IMR-90 (cell line): Measurements from ENCODE around the gene OAF. TPM values are rescaled to one million over a fixed set of nuclear protein-coding genes. Genes with fewer than 3 reads are reported as not detected.
"Not testable (repeated sequence)": the region's sequence is repeated elsewhere in the genome, so short reads cannot be mapped to it uniquely, and the experiment has no call there.

Source experiments
- ATAC-seq: fragments of 200-7000 bp; cut with Tn5 transposase; 2 replicates; pipeline ENCODE4 v1.9.1; 2020; ENCODE audit warnings: low read depth, mild to moderate bottlenecking, moderate library complexity
- BruUV-seq: library from RNA; stranded (reverse); fragments of 400-500 nt; replicated peaks from 2 replicates; lab custom pipeline; 2021; lab: Mats Ljungman, UMichigan
- CTCF ChIA-PET: fragments of 300-600 bp; formaldehyde crosslinking; extraction: SDS; loops from one replicate; lab custom pipeline; 2021; ENCODE audit warnings: antibody characterized with exemption; lab: Yijun Ruan, JAX
- POLR2A ChIA-PET: fragments of 300-600 bp; sonication (Branson Sonifier 250); formaldehyde crosslinking; loops from one replicate; lab custom pipeline; 2022; ENCODE audit warnings: antibody characterized with exemption; ENCODE audit not compliant: unreplicated experiment; lab: Charles Lee
- DNase-seq: peaks from one replicate; pipeline ENCODE4 v3.0.0; 2013
- H2AFZ ChIP-seq: replicated peaks from 2 replicates; pipeline ENCODE3; 2013; ENCODE audit warnings: low read length, mild to moderate bottlenecking; ENCODE audit not compliant: poor library complexity
- H2AK5ac ChIP-seq: 2 replicates; pipeline ENCODE4 v1.6.1; 2013; ENCODE audit warnings: low read depth, low read length, inconsistent platforms
- H2AK9ac ChIP-seq: replicated peaks from 2 replicates; pipeline ENCODE3; 2013; ENCODE audit warnings: mild to moderate bottlenecking, low read depth, low read length, moderate library complexity; ENCODE audit not compliant: poor library complexity
- H2BK120ac ChIP-seq: 2 replicates; pipeline ENCODE4 v1.6.1; 2013; ENCODE audit warnings: low read depth, low read length, inconsistent platforms
- H2BK15ac ChIP-seq: 3 replicates; pipeline ENCODE4 v1.6.1; 2013; ENCODE audit warnings: low read depth, low read length, inconsistent platforms
- H2BK20ac ChIP-seq: 2 replicates; pipeline ENCODE4 v1.6.1; 2013; ENCODE audit warnings: low read depth, mild to moderate bottlenecking, inconsistent platforms, low read length, moderate library complexity
- H2BK5ac ChIP-seq: 2 replicates; pipeline ENCODE4 v1.6.1; 2013; ENCODE audit warnings: mild to moderate bottlenecking, low read depth, low read length, inconsistent platforms; ENCODE audit not compliant: poor library complexity, severe bottlenecking
- H3K14ac ChIP-seq: replicated peaks from 2 replicates; pipeline ENCODE4 v1.6.1; 2013; ENCODE audit warnings: low read depth, low read length, inconsistent platforms
- H3K18ac ChIP-seq: 2 replicates; pipeline ENCODE4 v1.6.1; 2013; ENCODE audit warnings: low read depth, low read length, control low read depth
- H3K23ac ChIP-seq: 2 replicates; pipeline ENCODE4 v1.6.1; 2013; ENCODE audit warnings: low read depth, low read length, inconsistent platforms
- H3K27ac ChIP-seq: 2 replicates; pipeline ENCODE4 v1.5.1; 2013; ENCODE audit warnings: mild to moderate bottlenecking, control low read depth, low read length; ENCODE audit not compliant: insufficient read depth
- H3K27me3 ChIP-seq: 2 replicates; pipeline ENCODE4 v1.6.1; 2013; ENCODE audit warnings: low read length; ENCODE audit not compliant: control insufficient read depth, insufficient read depth
- H3K36me3 ChIP-seq: 2 replicates; pipeline ENCODE4 v1.6.1; 2013; ENCODE audit warnings: low read length, mixed read lengths; ENCODE audit not compliant: control insufficient read depth, insufficient read depth
- H3K4ac ChIP-seq: 2 replicates; pipeline ENCODE4 v1.6.1; 2013; ENCODE audit warnings: low read depth, low read length, inconsistent platforms
- H3K4me1 ChIP-seq: 2 replicates; pipeline ENCODE4 v1.6.1; 2013; ENCODE audit warnings: low read length, mixed read lengths; ENCODE audit not compliant: control insufficient read depth, insufficient read depth
- H3K4me2 ChIP-seq: 2 replicates; pipeline ENCODE4 v1.6.1; 2013; ENCODE audit warnings: low read depth, mild to moderate bottlenecking, control low read depth, low read length, moderate library complexity
- H3K4me3 ChIP-seq: 2 replicates; pipeline ENCODE4 v1.5.1; 2013; ENCODE audit warnings: low read depth, mild to moderate bottlenecking, control low read depth, low read length, moderate library complexity; ENCODE audit not compliant: insufficient read depth
- H3K56ac ChIP-seq: 2 replicates; pipeline ENCODE4 v1.6.1; 2013; ENCODE audit warnings: low read length, inconsistent platforms; ENCODE audit not compliant: insufficient read depth; ENCODE audit errors: extremely low read depth
- H3K79me1 ChIP-seq, 2 experiments: 2 replicates each; pipeline ENCODE4 v1.6.1; 2013; ENCODE audit warnings: low read length in 2 of 2, inconsistent platforms in 1 of 2, low read depth in 1 of 2
- H3K9ac ChIP-seq: 2 replicates; pipeline ENCODE4 v1.6.1; 2013; ENCODE audit warnings: low read depth, low read length, control low read depth
- H3K9me1 ChIP-seq: 2 replicates; pipeline ENCODE4 v1.6.1; 2013; ENCODE audit warnings: low read length, inconsistent platforms; ENCODE audit not compliant: insufficient read depth
- H3K9me3 ChIP-seq: 2 replicates; pipeline ENCODE4 v1.6.1; 2013; ENCODE audit warnings: low read length; ENCODE audit not compliant: control insufficient read depth, insufficient read depth
- H4K20me1 ChIP-seq: 2 replicates; pipeline ENCODE4 v1.6.1; 2013; ENCODE audit warnings: low read length, inconsistent platforms; ENCODE audit not compliant: insufficient read depth
- H4K5ac ChIP-seq: 2 replicates; pipeline ENCODE4 v1.6.1; 2013; ENCODE audit warnings: mild to moderate bottlenecking, low read depth, low read length, control low read depth
- H4K8ac ChIP-seq, 2 experiments: 2 replicates each; pipeline ENCODE4 v1.6.1; 2013; ENCODE audit warnings: low read depth in 2 of 2, low read length in 2 of 2, control low read depth in 1 of 2, inconsistent platforms in 1 of 2
- H4K91ac ChIP-seq: 2 replicates; pipeline ENCODE4 v1.6.1; 2013; ENCODE audit warnings: low read depth, low read length, inconsistent platforms; ENCODE audit not compliant: insufficient read depth
- WGBS, 2 experiments: methylation state at CpG; one replicate each; pipeline versions ENCODE4 v1.1.5 to v1.1.7; 2013; ENCODE audit warnings: missing lambda C conversion rate in 2 of 2; ENCODE audit not compliant: insufficient read length in 1 of 2; ENCODE audit errors: extremely low coverage in 2 of 2; 5-methylcytosine and 5-hydroxymethylcytosine counted together
- dilution Hi-C: fragments of 300-500 bp; cut with HindIII; formaldehyde crosslinking; loops from one replicate; pipeline ENCODE4 v1.14.3; 2018; ENCODE audit warnings: low sequenced_read_pairs; ENCODE audit not compliant: unreplicated experiment
- in situ Hi-C: fragments of 300-500 bp; cut with MboI; formaldehyde crosslinking; loops from 3 replicates; pipeline ENCODE4 v1.14.3; 2019; ENCODE audit warnings: low sequenced_read_pairs, inconsistent platforms, mixed read lengths
- intact Hi-C: fragments of 100-400 bp; cut with micrococcal nuclease; formaldehyde crosslinking; loops from 2 replicates; pipeline ENCODE4 v1.10.0; 2022
- polyA plus RNA-seq, 3 experiments: library from polyadenylated mRNA; depleted of rRNA; stranded (reverse); fragments of >200 nt; gene quantifications; 2 replicates each; pipeline ENCODE4 v1.2.3, GENCODE V29; 2012; ENCODE audit warnings: low replicate concordance in 1 of 3
- total RNA-seq: library from RNA; depleted of rRNA; stranded (reverse); fragments of >200 nt; gene quantifications from 2 replicates; pipeline ENCODE4 v1.2.3, GENCODE V29; 2012

The OAF gene
- total and polyA plus RNA-seq, 2 of the 4 experiments (the other 2 are of a cell fraction), result 9.9 to 42.0 TPM

- H3K79me1 ChIP-seq, H3K4ac ChIP-seq, H4K8ac ChIP-seq, H3K4me3 ChIP-seq, H3K23ac ChIP-seq, H3K56ac ChIP-seq, H3K9ac ChIP-seq, H2BK5ac ChIP-seq, H3K9me1 ChIP-seq, H3K4me2 ChIP-seq, BruUV-seq, DNase-seq, ATAC-seq, in situ Hi-C loops, H2AFZ ChIP-seq, H2AK9ac ChIP-seq, H3K18ac ChIP-seq, H2BK120ac ChIP-seq, H3K27ac ChIP-seq, H2AK5ac ChIP-seq, H3K36me3 ChIP-seq, H3K14ac ChIP-seq, intact Hi-C loops, H4K20me1 ChIP-seq, POLR2A ChIA-PET, dilution Hi-C loops, H4K5ac ChIP-seq, H3K9me3 ChIP-seq, H4K91ac ChIP-seq, H3K4me1 ChIP-seq, H2BK15ac ChIP-seq, H2BK20ac ChIP-seq: not testable (repeated sequence)
- WGBS, 2 experiments, result no CpG with 5 or more reads among the region's 6 CpGs
- peaks cover 13% of the 10 kb centered on the region for H3K27me3 ChIP-seq
- CTCF ChIA-PET, result interaction anchor here (1.0 to 1.3 kb wide), 2 partner anchors 32 to 43 kb away, joined by 3 to 4 read pairs; no protein-coding TSS in a partner anchor
These were observed 30.8 kb upstream of the OAF start for GRCh38 chr11:120180063-120180462.
